VCaP (cell line): ENCODE data around the gene GBP7.
A peak's percentile ranks its signal among the peaks of the same experiment; 100 is the strongest.

ENCODE experiments used
- H3K27ac ChIP-seq: fragments of 450-650 bp; 2 replicates; pipeline ENCODE4 v1.5.1; 2017
- TF ChIP-seq, protein P1 (sequence below): fragments of 450-650 bp; conservative IDR thresholded peaks from 2 replicates; pipeline ENCODE4 v1.5.1; 2017; ENCODE audit warnings: mild to moderate bottlenecking, moderate library complexity

The GBP7 gene

DNA sequence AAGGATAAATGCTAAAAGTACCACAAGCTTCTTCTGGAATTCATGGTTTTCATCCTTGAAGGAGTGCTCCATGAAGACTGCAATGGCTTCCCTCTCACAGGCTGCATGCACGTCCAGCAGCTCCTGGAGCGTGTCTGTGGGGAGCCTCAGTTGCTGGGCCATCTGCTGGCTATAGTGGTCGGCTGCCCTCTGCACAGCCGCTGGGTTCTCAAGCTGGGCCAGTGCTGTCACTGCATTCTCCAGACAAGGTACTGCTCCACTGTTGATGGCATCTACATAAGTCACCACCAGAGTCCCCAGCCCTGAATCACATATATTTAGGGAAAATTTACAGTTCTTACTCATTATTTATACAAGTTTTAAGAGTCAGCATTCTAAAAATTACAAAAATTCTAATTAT lies 14.2 kb upstream of the GBP7 start:
- no peak overlapping the region for H3K27ac ChIP-seq
- TF ChIP-seq, protein P1, sequence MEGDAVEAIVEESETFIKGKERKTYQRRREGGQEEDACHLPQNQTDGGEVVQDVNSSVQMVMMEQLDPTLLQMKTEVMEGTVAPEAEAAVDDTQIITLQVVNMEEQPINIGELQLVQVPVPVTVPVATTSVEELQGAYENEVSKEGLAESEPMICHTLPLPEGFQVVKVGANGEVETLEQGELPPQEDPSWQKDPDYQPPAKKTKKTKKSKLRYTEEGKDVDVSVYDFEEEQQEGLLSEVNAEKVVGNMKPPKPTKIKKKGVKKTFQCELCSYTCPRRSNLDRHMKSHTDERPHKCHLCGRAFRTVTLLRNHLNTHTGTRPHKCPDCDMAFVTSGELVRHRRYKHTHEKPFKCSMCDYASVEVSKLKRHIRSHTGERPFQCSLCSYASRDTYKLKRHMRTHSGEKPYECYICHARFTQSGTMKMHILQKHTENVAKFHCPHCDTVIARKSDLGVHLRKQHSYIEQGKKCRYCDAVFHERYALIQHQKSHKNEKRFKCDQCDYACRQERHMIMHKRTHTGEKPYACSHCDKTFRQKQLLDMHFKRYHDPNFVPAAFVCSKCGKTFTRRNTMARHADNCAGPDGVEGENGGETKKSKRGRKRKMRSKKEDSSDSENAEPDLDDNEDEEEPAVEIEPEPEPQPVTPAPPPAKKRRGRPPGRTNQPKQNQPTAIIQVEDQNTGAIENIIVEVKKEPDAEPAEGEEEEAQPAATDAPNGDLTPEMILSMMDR, result no peak

- no peak overlapping the region for H3K27ac ChIP-seq
- TF ChIP-seq, protein P1, result no peak
Measured at GRCh38 chr1:89179343-89179742, 3.5 kb upstream of the GBP7 start.

GRCh38 chr1:89176971-89177370 lies 1.2 kb upstream of the GBP7 start:
- TF ChIP-seq, protein P1, result no peak

DNA sequence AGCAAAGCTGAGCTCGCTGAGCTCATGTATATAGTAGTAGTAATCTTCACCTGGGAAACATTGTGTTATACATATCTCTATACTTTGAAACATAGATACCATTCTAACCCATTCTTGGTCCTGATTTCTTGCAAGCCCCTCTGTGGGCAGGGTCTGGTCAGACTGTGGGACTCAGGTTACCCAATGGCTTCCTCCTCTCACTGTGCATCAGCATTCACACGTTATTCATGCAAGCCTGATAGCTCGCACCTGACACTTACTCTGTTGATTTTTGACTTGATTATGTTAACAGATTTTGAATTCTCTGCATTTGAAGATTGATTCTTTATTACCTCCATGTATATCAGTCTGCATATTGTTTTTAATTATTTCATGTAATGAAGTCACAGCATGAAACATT lies 1.3 kb downstream of the GBP7 start:
- H3K27ac ChIP-seq, result no peak overlapping the region
- TF ChIP-seq, protein P1, result no peak

More at GRCh38 chr1:89176971-89177370, 1.2 kb upstream of the GBP7 start:
- no peak overlapping the region for H3K27ac ChIP-seq

GRCh38 chr1:89172468-89173143 lies 3.2 kb downstream of the GBP7 start:
- TF ChIP-seq, protein P1, result no peak
- H3K27ac ChIP-seq, result no peak overlapping the region

DNA sequence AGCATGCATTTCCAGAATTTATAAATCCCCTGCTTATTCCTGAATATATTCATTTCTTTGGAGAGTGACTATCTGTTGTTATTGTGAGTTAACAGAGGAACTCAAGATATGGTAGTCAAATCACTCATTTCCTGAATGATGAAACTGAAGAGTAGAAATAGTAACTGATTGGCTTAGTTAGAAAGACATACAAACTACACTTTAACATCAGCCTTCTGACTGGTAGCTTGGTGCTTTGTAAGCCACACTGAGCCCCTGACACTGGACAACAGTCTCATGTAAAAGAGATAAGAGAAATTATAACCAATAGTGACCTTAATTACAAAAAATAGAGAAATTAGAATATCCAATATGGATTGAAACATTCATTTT lies 4.8 kb downstream of the GBP7 start:
- no peak overlapping the region for H3K27ac ChIP-seq
- TF ChIP-seq, protein P1, result no peak

GRCh38 chr1:89170170-89171066 lies 5.4 kb downstream of the GBP7 start:
- H3K27ac ChIP-seq, result peak overlapping the region; percentile 72
- TF ChIP-seq, protein P1, result no peak
